IPS-18c (cell line): ENCODE measurements around the gene AHCYL1.

Experiments
- H3K4me3 ChIP-seq: 2 replicates; pipeline ENCODE4 v1.7.0; 2013; ENCODE audit warnings: low read depth, mild to moderate bottlenecking, low read length, moderate library complexity; ENCODE audit not compliant: insufficient read depth
- H3K9me3 ChIP-seq: one replicate; pipeline ENCODE4 v1.6.1; 2013; ENCODE audit warnings: mild to moderate bottlenecking, low read length, moderate library complexity; ENCODE audit not compliant: control insufficient read depth, insufficient read depth

AHCYL1 gene

GRCh38 chr1:110062612-110063011, 78.0 kb downstream of the AHCYL1 start:
- Histone ChIP-seq H3K9me3 (peaks cover 2% of the 10 kb centered on the region), H3K4me3 (no peak overlapping the region)

DNA sequence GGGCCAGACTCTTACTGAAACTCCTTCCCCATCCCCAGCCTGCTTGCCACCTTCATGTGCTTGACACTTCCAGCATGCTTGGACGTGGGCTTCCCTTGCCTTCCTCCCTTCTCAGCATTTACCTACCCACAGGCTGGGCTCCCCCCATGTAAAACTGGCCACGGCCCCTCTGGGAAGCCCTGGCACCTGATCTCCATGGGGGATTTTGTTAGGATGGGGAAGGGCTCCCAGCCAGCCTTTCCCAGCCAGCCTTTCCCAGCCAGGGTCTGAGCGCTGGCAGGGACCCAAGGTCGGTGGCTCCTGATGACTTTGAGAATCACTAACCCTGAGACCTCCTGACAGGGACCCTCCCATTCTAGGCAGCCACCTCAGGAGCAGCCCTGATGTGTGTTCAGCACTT, 79.2 kb downstream of the AHCYL1 start:
- no peak overlapping the region for H3K4me3 ChIP-seq
- peaks cover 2% of the 10 kb centered on the region for H3K9me3 ChIP-seq

- Histone ChIP-seq H3K9me3 (no peaks in the 10 kb centered on the region), H3K4me3 (no peak overlapping the region)
These were observed 80.2 kb downstream of the AHCYL1 start for GRCh38 chr1:110064576-110065337.

DNA sequence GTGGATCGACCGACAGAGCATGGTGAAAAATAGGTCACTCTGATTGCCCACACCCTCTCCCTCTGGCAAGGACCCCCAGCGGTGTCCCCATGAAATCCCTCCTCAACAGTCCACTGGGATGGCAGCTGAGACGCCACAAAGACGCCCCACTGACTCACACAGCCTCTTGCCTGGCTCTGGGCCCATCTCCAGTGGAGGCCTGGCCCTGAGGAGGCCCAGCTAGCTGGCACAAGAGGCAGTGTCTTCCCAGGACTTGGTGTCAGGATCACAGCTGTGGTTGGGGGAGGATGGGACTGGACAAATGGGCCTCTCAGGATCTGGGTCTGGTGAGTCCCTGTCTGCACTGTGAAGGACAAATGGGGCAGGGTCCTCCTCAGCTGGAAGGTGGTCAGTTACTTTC, 81.3 kb downstream of the AHCYL1 start:
- Histone ChIP-seq H3K9me3 (no peaks in the 10 kb centered on the region), H3K4me3 (no peak overlapping the region)

DNA sequence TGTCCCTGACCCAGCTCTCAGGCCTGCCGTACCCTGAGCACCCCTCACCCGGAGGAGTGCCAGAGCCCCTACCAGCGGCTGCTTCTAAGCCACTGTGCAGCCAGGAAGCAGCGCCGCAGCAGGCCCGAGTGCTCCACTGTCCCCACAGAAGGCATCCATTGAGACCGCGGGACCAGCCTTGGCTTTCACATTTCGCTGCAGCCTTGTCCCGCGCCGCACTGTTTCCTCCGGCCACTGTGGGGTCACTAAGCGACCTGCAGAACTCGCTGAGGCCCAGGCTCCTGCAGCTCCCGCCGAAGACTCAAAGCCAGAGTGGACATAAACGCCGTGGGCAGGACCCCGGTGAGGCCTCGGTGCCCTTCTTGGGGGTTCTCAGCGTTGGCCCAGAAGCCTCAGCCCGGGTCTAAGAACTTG, 82.9 kb downstream of the AHCYL1 start:
- H3K4me3 ChIP-seq, result peak overlapping the region; percentile 34; the same call in 1 of the 2 replicates
- H3K9me3 ChIP-seq, result no peaks in the 10 kb centered on the region

DNA sequence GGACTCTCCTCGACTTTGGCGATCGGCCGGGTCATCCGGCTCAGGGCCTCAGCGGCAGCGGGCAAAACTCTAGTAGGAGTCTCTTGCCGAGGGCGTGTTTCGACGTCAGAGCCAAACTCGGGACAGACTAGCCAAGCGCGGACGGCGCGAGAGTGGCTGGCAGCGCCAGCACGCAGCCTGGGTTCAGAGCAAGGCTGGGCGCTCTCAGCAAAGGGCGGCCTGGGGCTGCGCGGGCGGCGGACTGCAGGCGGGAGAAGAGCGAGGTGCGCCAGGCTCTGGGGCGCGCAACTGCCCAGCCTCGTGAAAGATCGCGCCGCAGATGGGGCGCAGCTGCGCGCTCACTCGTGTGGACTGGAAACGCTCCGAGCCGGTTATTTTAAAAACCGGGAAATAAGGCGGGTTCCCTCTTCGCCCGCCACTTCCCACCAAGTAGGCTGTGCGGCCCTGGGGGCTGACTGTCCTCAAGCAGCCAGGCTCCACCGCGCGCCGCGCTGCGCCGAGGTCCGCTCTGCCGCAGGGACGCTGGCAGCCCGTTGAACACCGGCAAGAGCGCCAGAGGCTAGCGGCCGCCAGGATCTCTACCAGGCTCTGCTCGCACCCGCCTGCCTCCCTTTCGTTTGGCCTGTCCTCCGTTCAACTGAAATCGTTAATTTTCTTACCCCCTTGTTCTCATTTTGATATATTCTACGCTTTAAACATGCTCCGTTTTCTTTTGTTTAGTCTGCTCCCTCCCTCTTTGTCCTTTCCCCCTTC, 83.5 kb downstream of the AHCYL1 start:
- Histone ChIP-seq H3K4me3 (peak overlapping the region; percentile 34; the same call in 1 of the 2 replicates), H3K9me3 (no peaks in the 10 kb centered on the region)

DNA sequence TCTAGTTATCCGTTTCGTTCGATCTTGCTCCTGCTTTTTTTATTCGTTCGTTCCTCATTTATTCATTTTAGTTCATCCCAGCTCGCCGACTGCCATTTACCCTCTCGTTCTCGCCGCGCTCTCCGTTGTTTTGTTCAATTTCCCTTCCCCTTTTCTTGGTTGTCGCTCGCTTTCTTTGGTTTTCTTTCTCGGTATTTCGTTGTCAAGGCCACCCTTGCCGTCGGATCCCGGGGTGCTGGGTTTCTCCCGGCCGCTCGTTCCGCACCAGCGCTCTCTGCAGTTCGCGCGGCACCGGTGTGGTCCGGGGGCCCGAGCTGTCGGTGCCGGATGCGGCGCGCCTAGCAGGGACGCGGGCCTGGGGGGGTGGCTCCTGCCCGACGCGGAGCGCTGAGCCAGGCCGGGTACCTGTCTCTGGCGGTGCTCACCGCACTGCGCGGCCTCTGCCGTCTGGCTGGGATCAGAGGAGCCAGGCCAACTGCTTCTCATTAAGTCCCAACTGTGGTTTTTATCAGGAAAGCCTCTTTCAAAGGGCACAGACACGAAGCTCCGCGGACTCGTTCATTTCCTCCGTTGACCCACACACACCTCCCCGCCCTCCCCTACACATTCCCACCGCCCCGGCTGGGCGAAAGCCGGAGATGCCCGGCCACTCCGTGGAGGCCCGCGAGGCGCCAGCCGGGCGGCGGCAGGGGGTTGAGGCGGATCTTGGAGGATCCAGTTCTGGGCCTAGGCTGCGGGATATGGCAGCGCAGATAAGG, 84.3 kb downstream of the AHCYL1 start:
- Histone ChIP-seq H3K9me3 (no peaks in the 10 kb centered on the region), H3K4me3 (peak overlapping the region; percentile 34; the same call in 1 of the 2 replicates)

DNA sequence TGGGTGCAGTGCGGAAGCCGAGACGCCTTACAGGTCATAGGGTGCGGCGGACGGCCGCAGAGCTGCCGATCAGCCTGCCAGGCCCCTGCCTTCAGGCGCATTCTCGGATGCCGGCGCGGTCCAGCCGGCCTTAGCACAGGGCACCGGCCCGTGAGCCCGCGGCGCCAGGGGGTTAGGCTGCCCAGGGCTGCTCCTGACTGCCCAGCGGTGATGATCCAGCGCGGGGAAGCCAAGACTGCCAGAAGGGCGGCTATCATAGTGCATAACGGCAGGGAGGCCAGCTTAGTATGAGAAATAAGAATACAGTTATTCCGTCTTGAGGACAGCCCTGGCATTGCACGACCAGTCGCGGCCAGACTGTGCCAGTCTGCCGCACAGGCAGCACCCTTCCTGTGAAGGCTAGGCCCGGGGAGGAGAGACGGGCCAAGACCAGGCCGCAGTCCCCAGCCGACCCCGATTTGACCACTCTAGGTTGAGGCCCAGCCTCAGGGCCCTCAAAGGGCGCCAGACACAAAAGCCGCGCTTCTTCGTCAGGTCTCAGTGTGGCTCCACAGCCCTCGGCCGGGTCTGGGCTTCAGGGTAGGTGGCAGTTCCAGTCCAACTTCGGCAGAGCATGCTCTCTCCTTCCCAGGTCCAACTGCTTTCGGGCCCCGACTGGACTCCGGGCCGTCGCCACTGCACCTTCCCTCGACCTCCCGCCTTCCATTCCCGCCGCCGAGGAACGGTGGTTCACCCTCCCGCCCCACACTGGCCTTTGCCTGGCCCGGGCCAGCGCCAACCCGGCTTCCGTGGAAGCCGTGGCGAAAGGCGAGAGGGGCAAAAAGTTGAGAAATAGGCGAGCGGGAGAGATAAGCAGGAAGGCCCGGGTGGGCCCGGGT, 85.1 kb downstream of the AHCYL1 start:
- H3K9me3 ChIP-seq, result no peaks in the 10 kb centered on the region
- H3K4me3 ChIP-seq, result peak overlapping the region; percentile 50

GRCh38 chr1:110070282-110070669, 85.7 kb downstream of the AHCYL1 start:
- no peaks in the 10 kb centered on the region for H3K9me3 ChIP-seq
- peak overlapping the region; percentile 50 for H3K4me3 ChIP-seq

DNA sequence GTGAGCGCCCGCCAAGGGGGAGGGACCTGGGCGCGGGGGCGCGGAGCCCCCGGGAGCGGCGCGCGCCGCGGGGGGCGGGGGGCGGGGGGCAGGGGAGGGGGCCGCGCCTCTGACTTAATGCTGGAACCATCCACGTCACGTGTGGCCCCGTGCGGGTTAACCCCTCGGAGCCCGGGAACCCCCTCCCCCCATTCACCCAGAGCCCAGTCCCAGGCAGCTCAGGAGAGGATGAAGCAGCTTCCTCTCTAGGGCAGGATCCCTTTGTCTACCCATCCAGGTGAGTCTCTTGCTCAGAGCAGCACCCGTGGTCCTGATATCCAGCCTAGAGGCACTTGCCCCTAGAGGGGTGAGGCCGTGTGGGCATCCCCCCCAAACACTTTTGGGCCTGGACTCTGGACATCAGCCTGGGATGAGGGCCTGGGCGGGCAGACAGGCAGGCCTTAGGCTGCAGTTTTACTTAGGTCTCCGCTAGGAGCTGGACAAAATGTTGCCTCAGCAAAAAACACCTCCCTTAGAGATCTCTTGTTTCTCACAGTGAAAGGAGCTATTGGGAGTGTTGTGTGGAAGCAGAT, 86.2 kb downstream of the AHCYL1 start, which contains the start of gene ALX3:
Gene ALX3 (minus strand): TSS at position 2 of the 572 bp plus-strand sequence. CDS start 60 bp downstream, outside the sequence.
- Histone ChIP-seq H3K4me3 (peak within 1 kb of the TSS; percentile 50), H3K9me3 (no peaks in the 10 kb centered on the region)
